DMS114 treated with DMSO at 0.1 percent for 48 hours (cell line): Measurements from ENCODE around the gene METTL15.
"Not testable (repeated sequence)": the region's sequence is repeated elsewhere in the genome, so short reads cannot be mapped to it uniquely, and the experiment has no call there.

Source experiments
- DNase-seq: peaks from one replicate; lab custom pipeline; 2025; ENCODE audit not compliant: unreplicated experiment; lab: John Stamatoyannopoulos, UW

METTL15 gene, protein sequence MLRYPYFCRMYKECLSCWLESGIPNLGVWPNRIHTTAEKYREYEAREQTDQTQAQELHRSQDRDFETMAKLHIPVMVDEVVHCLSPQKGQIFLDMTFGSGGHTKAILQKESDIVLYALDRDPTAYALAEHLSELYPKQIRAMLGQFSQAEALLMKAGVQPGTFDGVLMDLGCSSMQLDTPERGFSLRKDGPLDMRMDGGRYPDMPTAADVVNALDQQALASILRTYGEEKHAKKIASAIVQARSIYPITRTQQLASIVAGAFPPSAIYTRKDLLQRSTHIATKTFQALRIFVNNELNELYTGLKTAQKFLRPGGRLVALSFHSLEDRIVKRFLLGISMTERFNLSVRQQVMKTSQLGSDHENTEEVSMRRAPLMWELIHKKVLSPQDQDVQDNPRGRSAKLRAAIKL

DNA sequence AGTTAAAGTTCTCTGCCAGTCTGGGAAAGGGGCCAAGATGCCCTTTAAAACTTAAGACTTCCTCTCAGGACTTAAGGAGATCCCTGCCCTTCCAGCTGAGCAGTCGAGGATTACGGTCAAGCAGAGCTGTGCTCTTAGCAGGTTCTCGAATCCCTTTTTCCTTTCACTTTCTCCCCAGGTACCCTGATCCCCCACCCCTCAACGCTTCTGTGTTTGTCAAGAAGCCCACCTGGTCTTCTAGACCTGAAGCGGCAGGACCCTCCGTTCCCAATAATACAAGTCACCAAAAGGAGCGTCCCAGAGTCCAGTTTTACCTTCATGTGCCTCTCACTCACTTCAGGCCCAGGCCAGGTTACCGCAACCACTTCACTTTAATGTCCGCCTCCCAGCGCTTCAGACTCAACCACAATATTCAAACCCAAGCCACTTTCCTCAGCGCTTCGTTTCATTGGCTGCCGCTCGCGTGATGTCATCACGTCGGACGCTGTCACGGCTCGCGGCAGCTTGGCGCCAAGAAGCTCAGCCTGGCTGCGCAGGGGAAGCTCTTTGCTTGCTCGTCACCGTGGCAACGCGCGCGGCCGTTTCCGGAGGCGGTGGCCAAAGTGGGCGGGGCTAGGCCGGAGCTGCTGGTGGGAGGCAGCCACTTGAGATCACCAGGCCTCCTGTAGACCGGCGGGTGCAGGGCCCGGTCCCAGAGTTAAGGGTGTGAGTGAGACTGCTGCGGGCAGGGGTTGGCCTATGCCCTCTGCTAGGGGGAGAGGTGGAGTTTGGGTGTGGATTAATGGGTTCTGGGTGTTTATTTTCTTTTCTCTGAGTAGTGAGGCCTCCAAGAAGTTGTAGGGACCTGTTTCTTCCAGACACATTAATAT, at the start of gene METTL15, which contains the start of gene KIF18A:
TSS of gene METTL15 (plus strand) at position 639 of the 869 bp plus-strand sequence. CDS start 4,947 bp downstream, outside the sequence.
TSS of gene KIF18A (minus strand) at position 407 of the 869 bp plus-strand sequence. CDS start 10,209 bp downstream, outside the sequence.
- peak; percentile 84 for DNase-seq

DNA sequence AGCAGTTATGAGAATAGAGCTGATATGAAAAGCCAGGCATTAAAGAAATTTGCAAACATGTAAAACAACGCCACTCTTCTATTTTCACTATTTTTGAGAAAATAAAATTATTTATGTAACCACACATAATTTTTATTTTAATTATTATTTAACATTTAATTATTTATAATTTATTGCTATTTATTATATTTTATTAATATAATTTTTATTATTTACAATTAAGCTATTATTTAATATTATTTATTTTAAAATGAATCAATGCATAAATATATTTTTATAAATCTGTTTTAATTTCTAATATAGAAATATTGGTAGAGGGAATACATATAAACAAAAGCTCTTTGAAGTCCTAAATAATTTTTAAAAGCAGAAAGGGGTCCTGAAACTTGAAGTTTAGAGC, 36.9 kb upstream of the METTL15 start:
- no peak for DNase-seq

- no peak for DNase-seq
Observed at GRCh38 chr11:28072321-28072720, 35.9 kb upstream of the METTL15 start.

DNA sequence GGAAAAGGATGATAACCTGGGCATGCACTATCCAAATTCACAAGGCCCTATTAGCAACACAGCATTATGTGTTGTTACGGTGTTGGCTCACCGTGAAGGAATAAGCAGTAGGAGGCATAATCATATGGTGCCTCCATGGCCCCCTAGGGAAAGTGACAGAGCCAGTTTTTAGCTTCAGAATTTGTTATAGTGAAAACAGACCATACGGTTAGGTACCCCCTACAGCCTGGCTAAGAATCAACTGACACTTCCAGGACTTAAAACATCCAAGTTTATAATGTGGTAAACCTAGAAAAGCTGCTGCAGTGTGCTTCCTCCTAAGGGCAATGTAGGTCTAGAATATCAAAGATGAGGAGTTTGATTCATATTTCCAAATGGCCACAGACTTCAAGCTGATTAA, 30.7 kb upstream of the METTL15 start:
- no peak for DNase-seq

- no peak for DNase-seq
Observed at GRCh38 chr11:28083118-28083517, 25.1 kb upstream of the METTL15 start.

DNA sequence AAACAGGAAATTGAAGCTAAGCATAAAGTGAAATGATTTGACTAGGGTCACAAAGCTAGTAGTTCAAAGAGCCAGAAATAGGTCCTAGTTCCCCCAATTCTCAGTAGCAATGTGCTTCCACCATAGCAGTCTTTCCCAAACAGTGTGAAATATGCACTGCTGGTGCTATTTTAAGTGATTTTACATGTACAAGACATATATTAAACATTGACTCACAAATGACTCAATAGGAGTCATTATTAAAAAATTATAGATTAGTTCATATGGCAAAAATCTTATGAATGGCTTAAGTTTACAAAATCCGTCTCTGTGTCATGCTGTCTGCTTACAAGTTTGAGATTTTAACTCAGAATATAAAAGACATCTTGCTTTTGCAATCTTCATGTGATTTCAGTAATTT, 21.6 kb upstream of the METTL15 start:
- no peak for DNase-seq

GRCh38 chr11:28087192-28087591, 21.0 kb upstream of the METTL15 start:
- not testable (repeated sequence) for DNase-seq

GRCh38 chr11:28087693-28088092, 20.5 kb upstream of the METTL15 start:
- not testable (repeated sequence) for DNase-seq

DNA sequence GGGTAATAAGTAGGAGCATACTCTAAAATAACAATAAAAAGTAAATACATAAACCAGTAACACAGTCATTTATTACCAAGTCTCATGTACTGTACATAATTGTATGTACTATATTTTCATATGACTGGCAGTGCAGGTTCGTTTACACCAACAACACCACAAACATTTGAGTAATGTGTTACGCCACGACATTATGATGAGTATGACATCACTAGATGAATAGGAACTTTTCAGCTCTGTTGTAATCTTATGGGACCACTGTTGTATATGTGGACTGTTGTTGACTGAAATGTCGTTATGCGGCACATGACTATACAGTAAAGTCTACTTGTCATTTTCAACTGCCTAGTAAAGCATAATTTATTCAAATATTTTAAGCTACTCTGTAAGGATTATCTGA, 18.8 kb upstream of the METTL15 start:
- DNase-seq = no peak

DNA sequence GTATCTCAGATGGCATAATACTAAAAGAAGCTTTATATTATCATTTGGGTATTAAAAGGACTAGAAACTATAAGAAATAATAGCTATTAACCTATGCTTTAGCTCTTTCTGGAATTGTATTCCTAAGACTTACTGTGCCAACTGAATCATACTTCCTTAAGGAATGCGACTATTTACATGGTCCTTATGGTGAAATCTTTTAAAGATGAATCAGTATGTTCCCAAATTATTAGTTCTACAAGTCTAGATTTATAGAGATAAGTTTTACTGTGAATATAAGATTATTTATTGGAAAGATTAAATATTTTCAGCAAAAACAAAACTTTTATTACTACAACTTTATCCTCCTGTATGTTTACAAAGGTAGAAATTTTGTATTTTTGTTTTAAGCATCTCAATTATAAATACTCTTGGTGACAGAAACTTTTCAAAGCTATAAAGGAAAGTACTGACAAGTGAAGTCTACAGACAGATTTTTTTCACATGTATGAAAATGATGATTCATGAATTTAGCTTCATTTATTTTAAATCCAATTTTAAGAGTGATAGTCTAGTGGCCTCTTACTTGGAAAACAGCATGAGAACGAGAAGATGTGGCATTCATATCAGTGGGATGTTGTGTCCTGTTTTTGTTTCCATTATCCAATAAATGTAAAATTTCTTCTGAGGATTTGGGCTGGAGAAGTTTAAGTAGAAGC, 18.0 kb upstream of the METTL15 start:
- no peak for DNase-seq

- DNase-seq = no peak
Observed at GRCh38 chr11:28092786-28093185, 15.4 kb upstream of the METTL15 start.

DNA sequence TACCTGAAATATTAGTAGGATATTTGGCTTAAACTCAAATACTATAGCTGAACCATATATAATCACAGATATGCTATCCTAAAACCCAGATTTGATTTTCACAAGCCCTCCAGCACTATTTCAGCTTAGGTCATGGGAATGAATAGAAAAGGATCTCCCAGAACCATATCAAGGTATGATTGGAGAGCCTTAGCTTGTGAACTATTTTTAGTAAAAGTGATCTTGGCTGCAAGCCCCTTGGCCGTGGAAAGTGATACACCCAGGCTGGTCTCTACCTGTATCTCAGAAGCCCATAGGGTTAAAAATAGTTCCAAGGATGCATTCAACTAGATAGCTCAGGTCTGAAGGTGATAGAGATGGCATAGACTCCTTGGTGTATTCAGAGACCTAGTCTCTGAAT, 9.9 kb upstream of the METTL15 start:
- DNase-seq = no peak

DNA sequence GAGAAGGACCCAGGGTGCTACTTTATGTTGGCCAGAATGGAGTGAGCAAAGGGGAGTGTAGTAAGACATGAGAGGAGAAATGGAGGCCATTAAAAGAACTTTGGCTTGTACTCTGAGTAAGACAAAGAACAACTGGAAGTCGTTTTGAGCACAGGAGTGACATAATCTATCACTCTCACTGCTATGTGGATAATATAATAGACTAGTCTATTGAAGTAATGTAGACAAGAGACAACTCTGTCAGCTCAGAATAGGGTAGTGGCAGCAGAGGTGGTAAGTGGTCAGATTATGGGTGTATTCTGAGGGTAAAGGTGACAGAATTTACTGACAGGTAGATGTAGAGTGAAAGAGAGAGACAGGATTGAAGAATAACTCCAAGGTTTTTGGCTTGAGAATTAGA, 8.5 kb upstream of the METTL15 start:
- no peak for DNase-seq

- no peak for DNase-seq
Observed at GRCh38 chr11:28100665-28101064, 7.5 kb upstream of the METTL15 start.

DNA sequence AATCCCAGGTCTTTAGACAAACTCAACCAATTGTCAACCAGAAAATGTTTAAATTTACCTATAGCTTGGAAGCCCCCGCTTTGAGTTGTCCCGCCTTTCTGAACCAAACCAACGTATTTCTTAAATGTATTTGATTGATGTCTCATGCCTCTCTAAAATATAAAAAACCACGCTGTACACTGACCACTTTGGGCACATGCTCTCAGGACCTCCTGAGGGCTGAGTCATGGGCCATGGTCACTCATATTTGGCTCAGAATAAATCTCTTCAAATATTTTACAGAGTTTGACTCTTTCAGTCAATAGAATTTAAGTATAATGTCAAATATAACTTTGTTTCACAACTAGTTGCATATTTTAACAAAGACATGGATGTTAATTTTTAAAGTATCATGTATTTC, 5.9 kb upstream of the METTL15 start:
- not testable (repeated sequence) for DNase-seq

DNA sequence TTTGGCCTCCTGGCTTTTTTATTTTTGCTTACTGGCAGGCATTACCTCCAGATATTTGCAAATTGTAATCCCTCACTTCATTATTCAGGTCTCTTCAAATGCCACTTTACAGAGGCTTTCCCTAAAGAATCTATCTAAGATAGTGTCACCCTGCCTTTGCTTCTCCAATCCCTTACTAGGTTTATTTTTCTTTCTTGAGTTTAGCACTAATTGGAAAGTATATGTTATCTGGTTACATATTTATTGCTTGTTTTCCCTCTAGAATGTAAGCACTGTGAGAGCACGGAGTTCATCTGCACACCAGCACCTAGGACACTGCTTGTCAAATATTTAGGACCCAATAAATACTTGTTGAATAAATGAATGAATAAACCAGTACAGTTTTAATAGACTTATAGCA, 3.8 kb upstream of the METTL15 start:
- no peak for DNase-seq

DNA sequence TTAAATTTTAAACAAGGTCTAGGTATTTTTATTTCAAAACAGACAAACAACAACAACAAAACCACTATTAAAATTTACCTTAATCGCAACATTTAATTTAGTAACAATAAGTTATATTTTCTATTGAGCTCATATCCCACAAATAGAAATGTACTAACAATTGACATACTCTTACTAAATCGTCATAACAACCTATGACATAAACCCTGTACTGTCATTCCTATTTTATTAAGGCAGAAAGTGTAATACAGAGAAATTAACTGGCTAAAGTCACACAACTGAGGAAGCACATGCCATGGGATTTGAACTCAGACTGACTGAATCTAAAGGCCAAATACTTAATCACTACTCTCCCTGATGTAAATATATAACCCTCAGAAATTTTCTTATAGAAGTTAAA, 3.2 kb upstream of the METTL15 start:
- no peak for DNase-seq

GRCh38 chr11:28105869-28106268, 2.3 kb upstream of the METTL15 start:
- no peak for DNase-seq

DNA sequence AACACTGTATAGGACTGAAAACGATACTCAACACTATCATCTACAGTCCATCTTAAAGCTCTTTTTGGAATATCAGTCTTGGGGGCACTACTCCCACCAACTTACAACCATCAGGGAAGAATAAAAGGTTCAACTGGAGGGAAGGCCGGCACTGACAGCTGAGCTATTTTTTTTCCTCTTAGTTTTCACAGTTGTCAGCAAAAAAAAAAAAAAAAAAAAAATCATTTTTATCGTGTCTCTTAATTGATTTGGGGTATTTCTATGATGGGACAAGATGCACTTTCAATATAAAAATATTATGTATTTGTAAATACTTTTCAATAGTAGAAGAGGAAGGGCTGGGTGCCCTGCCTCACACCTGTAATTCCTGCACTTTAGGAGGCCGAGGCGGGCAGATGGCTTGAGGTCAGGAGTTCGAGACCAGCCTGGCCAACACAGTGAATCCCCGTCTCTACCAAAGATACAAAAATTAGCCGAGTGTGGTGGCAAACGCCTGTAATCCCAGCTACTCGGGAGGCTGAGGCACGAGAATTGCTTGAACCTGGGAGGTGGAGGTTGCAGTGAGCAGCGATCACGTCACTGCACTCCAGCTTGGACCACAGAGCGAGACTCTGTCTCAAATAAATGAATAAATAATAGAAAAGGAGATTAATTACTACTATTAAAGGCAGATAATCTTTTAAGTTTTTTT, 1.7 kb upstream of the METTL15 start:
- no peak for DNase-seq

DNA sequence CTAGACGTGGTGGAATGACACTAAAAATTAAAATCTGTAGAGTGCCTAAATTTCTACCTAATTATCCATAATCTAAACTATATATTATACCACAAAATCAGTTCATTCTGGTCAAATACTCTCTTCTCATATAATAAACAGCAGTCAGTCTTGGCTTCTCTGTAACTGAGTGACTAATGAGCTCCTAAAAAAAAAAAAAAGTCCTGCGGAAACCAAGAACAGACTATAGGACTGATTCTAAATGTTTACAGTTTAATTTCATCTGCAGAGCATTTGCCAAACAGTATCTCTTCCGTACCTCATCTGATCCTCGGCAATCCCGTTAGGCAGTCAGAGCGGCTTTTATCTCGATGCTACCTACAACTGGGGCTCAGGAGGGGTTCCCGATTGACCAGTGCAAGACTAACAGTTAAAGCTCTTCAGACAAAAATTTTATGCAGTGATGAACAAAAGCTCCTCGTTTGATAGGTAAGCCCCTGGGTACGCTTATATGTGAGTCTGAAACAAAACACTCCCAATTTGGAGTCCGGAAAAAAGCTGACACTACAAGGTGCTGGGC, 918 bp upstream of the METTL15 start:
- no peak for DNase-seq
